GM12878 (cell line): ENCODE data around the gene TNK2. TPM values are rescaled to one million over a fixed set of nuclear protein-coding genes. Genes with fewer than 3 reads are reported as not detected.

Experiments
- ATF7 ChIP-seq: fragments of 450-650 bp; IDR thresholded peaks from 2 replicates; pipeline ENCODE4 v1.6.1; 2016; ENCODE audit warnings: low read depth, mild to moderate bottlenecking
- BCL11A ChIP-seq: IDR thresholded peaks from 2 replicates; pipeline ENCODE4 v1.6.1; 2011; ENCODE audit warnings: low read depth, low read length
- BRCA1 ChIP-seq: IDR thresholded peaks from 2 replicates; pipeline ENCODE4 v1.6.1; 2011; ENCODE audit warnings: low read depth, low read length, improper control_type of control experiment
- DPF2 ChIP-seq: fragments of 450-650 bp; IDR thresholded peaks from 2 replicates; pipeline ENCODE4 v1.6.1; 2017; ENCODE audit warnings: mild to moderate bottlenecking
- EGR1 ChIP-seq, 2 experiments: IDR thresholded peaks; 1 replicate in 1 of 2; 2 replicates in 1 of 2; pipeline ENCODE4 v1.6.1; 2011 to 2012; ENCODE audit warnings: low read depth in 2 of 2, low read length in 2 of 2, borderline replicate concordance in 1 of 2, mild to moderate bottlenecking in 1 of 2, moderate library complexity in 1 of 2
- HDAC6 ChIP-seq: fragments of 200-600 bp; sonication (generic); IDR thresholded peaks from one replicate; pipeline ENCODE4 v1.8.0; 2017; ENCODE audit warnings: antibody characterized with exemption; ENCODE audit not compliant: unreplicated experiment
- PKNOX1 ChIP-seq: fragments of 450-650 bp; IDR thresholded peaks from 2 replicates; pipeline ENCODE4 v1.6.1; 2016; ENCODE audit warnings: mild to moderate bottlenecking
- RAD21 ChIP-seq: IDR thresholded peaks from 2 replicates; pipeline ENCODE4 v1.6.1; 2011; ENCODE audit warnings: mild to moderate bottlenecking, low read depth, low read length, moderate library complexity; ENCODE audit not compliant: insufficient read depth
- RAD51 ChIP-seq: fragments of 450-650 bp; IDR thresholded peaks from 2 replicates; pipeline ENCODE4 v1.6.1; 2016; ENCODE audit warnings: moderate library complexity, mild to moderate bottlenecking, inconsistent platforms
- RB1 ChIP-seq: fragments of 450-650 bp; formaldehyde crosslinking; IDR thresholded peaks from 2 replicates; pipeline ENCODE4 v1.6.1; 2017; ENCODE audit warnings: mild to moderate bottlenecking, borderline replicate concordance
- REST ChIP-seq: IDR thresholded peaks from 2 replicates; pipeline ENCODE4 v1.6.1; 2012; ENCODE audit warnings: mild to moderate bottlenecking, low read depth, low read length
- WRNIP1 ChIP-seq: IDR thresholded peaks from 2 replicates; pipeline ENCODE4 v1.6.1; 2011; ENCODE audit warnings: low read depth, low read length, improper control_type of control experiment, borderline replicate concordance
- ZBTB33 ChIP-seq: fragments of 450-650 bp; IDR thresholded peaks from 2 replicates; pipeline ENCODE4 v1.6.1; 2017; ENCODE audit warnings: mild to moderate bottlenecking
- ZNF687 ChIP-seq: fragments of 450-650 bp; IDR thresholded peaks from 2 replicates; pipeline ENCODE4 v1.6.1; 2017; ENCODE audit warnings: mild to moderate bottlenecking, moderate library complexity
- polyA plus RNA-seq, 11 experiments: library from polyadenylated mRNA; depleted of rRNA in 4 of 11; unstranded in 6 of 11; stranded (reverse) in 5 of 11; fragments of >200 nt; fragmentation: Nextera tagmentation in 4 of 11; fragmentation: Illumina TruSeq in 1 of 11; extraction: Ambion mirVana in 4 of 11; extraction: Trizol in 1 of 11; gene quantifications; 1 replicate in 1 of 11; 2 replicates in 10 of 11; pipeline versions ENCODE4 v1.2.1 to v1.2.3, GENCODE V29; 2011 to 2016; ENCODE audit warnings: inconsistent platforms in 2 of 11, missing spikeins in 2 of 11, low read depth in 1 of 11
- total RNA-seq, 4 experiments: library from RNA; depleted of rRNA in 3 of 4; stranded (reverse); fragments of >200 nt in 3 of 4; fragmentation: Illumina TruSeq in 1 of 4; extraction: Trizol in 1 of 4; gene quantifications; 2 replicates each; pipeline versions ENCODE4 v1.2.1 to v1.2.3, GENCODE V29; 2013 to 2021

Gene TNK2
- total and polyA plus RNA-seq, 10 of the 15 experiments (the other 5 are each of a cell fraction or from before 2014, with no cell fraction given): 0.13 to 47.8 (median 10.8) TPM

- TF ChIP-seq ZBTB33 (no peak), DPF2 (peak; percentile 59; the same call in 1 of the 2 replicates), RAD51 (no peak), ZNF687 (no peak), REST (no peak), ATF7 (no peak), PKNOX1 (no peak), BRCA1 (no peak), RAD21 (no peak), EGR1 (IDR thresholded peaks at IDR 0.05; ENCODE audit: borderline replicate concordance in 1 of 2, low read depth in 2 of 2, low read length in 2 of 2) (no peak), HDAC6 (no peak), RB1 (no peak), WRNIP1 (no peak), BCL11A (0 out of 2 replicates have a peak, but pooled peaks have one; percentile 8)
- TF ChIP-seq, all 136 proteins: peak for 36
These were observed 1.3 kb downstream of the TNK2 start (continued) for GRCh38 chr3:195906865-195907683.
